ENCODE measurements around the gene EPSTI1. TPM values are rescaled to one million over a fixed set of nuclear protein-coding genes. Genes with fewer than 3 reads are reported as not detected.

EPSTI1 gene
- total RNA-seq, 1 donor from 2014 or later: 24.7 TPM

GRCh38 chr13:42957881-42958280 lies 34.2 kb downstream of the EPSTI1 start:
- DNase-seq: no peak
- no peaks in the 10 kb centered on the region for H3K4me1 ChIP-seq
- intact Hi-C loops (cut with DNase I): no loop called here
- no peak for ATAC-seq
- peaks cover 27% of the 10 kb centered on the region for H3K36me3 ChIP-seq
- no peaks in the 10 kb centered on the region for H3K9me3 ChIP-seq
- no peak overlapping the region for H3K4me3 ChIP-seq
- no peak overlapping the region for H3K27ac ChIP-seq
- H3K27me3 ChIP-seq: no peaks in the 10 kb centered on the region
- TF ChIP-seq, protein P1, sequence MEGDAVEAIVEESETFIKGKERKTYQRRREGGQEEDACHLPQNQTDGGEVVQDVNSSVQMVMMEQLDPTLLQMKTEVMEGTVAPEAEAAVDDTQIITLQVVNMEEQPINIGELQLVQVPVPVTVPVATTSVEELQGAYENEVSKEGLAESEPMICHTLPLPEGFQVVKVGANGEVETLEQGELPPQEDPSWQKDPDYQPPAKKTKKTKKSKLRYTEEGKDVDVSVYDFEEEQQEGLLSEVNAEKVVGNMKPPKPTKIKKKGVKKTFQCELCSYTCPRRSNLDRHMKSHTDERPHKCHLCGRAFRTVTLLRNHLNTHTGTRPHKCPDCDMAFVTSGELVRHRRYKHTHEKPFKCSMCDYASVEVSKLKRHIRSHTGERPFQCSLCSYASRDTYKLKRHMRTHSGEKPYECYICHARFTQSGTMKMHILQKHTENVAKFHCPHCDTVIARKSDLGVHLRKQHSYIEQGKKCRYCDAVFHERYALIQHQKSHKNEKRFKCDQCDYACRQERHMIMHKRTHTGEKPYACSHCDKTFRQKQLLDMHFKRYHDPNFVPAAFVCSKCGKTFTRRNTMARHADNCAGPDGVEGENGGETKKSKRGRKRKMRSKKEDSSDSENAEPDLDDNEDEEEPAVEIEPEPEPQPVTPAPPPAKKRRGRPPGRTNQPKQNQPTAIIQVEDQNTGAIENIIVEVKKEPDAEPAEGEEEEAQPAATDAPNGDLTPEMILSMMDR (IDR thresholded peaks at IDR 0.05): no peak

- ATAC-seq: no peak
- H3K4me3 ChIP-seq: no peak overlapping the region
- no peaks in the 10 kb centered on the region for H3K4me1 ChIP-seq
- intact Hi-C loops (cut with DNase I): no loop called here
- H3K27me3 ChIP-seq: no peaks in the 10 kb centered on the region
- peaks cover 26% of the 10 kb centered on the region for H3K36me3 ChIP-seq
- no peaks in the 10 kb centered on the region for H3K9me3 ChIP-seq
- no peak for DNase-seq
- TF ChIP-seq, protein P1 (IDR thresholded peaks at IDR 0.05): no peak
- no peak overlapping the region for H3K27ac ChIP-seq
Measured at GRCh38 chr13:42950181-42950580, 41.9 kb downstream of the EPSTI1 start.

GRCh38 chr13:42947925-42948324 lies 44.1 kb downstream of the EPSTI1 start:
- Histone ChIP-seq H3K9me3 (no peaks in the 10 kb centered on the region), H3K4me3 (no peak overlapping the region), H3K27me3 (no peaks in the 10 kb centered on the region), H3K4me1 (no peaks in the 10 kb centered on the region), H3K36me3 (peaks cover 18% of the 10 kb centered on the region), H3K27ac (no peak overlapping the region)
- TF ChIP-seq, protein P1 (IDR thresholded peaks at IDR 0.05): no peak
- intact Hi-C loops (cut with DNase I): no loop called here
- DNase-seq: no peak
- ATAC-seq: peak; percentile 37

GRCh38 chr13:42946927-42947326 lies 45.1 kb downstream of the EPSTI1 start:
- Histone ChIP-seq H3K27ac (no peak overlapping the region), H3K4me3 (no peak overlapping the region), H3K4me1 (no peaks in the 10 kb centered on the region), H3K36me3 (peaks cover 10% of the 10 kb centered on the region), H3K27me3 (no peaks in the 10 kb centered on the region), H3K9me3 (no peaks in the 10 kb centered on the region)
- intact Hi-C loops (cut with DNase I): no loop called here
- peak; percentile 59 for ATAC-seq
- TF ChIP-seq, protein P1 (IDR thresholded peaks at IDR 0.05): no peak
- no peak for DNase-seq

DNA sequence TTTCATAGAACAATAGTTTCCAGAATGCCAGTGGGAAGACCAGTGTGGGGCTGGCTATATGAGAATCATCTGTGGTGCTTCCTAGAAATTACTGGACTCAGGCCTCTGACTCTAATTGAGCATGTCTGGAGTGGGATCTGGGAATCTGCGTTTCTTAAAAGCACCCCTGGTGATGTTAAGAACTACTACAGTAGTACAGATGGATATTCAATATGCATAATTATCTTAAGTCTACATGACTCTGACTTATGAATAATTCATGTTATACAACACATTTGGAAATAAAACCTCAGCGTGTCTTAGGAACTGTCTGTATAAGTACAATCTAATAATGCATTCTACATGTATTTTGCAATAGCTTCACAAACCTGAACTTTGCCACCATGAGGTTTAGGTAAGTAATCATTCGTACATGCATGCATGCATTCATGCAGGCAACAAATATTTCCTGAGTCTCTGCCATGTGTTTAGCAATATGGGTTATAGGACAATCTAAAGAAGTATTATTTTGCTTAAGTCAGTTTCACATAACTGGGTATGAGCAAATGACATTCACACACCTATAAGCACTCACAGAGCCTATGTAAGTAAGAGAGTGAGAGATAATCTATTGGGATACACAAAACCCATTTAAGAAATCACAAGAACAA lies 62.0 kb downstream of the EPSTI1 start:
- no peak for ATAC-seq

More for the DNA sequence above, 62.0 kb downstream of the EPSTI1 start:
- H3K4me3 ChIP-seq: no peak overlapping the region
- no peaks in the 10 kb centered on the region for H3K27me3 ChIP-seq
- H3K36me3 ChIP-seq: peaks cover 11% of the 10 kb centered on the region
- intact Hi-C loops (cut with DNase I): no loop called here
- no peak for DNase-seq
- no peaks in the 10 kb centered on the region for H3K4me1 ChIP-seq
- no peaks in the 10 kb centered on the region for H3K9me3 ChIP-seq
- TF ChIP-seq, protein P1 (IDR thresholded peaks at IDR 0.05): no peak
- no peak overlapping the region for H3K27ac ChIP-seq
